ENCODE results near the gene CREB5.

DNA sequence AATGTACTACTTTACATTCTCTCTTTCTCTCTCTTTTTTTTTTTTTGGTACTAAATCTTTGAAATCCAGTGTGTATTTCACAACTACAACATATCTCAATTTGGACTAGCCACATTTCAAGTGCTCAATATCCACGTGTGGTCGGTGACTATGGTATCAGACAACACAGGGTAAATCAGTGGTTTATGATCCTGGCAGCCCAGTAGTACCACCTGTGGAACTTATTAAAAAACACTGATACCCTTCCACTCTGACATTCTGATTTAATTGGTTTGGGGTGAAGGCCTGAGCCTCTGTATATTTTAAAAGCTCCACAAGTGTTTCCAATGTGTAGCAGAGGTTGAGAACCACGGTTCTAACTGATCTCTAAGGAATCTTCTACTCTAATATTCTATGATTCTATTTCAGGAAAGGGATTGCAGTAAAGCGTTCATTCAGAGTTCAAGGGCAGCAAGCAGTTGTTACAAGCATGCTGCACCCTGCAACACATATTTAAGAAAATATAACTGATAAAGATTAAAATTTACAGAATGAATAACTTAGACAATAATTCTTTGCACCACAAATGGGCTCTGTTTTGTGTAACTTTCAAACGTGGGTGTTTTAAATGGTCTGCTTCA lies 5.1 kb downstream of the CREB5 start:
- TF ChIP-seq CTCF (IDR thresholded peaks at IDR 0.05): no peak
- TF ChIP-seq POLR2A (IDR thresholded peaks at IDR 0.05): no peak
